Endodermal cell (in vitro differentiated cells): ENCODE measurements around the gene NRXN3. TPM values are rescaled to one million over a fixed set of nuclear protein-coding genes. Genes with fewer than 3 reads are reported as not detected.

Source experiments
- DNase-seq: peaks from one replicate; pipeline ENCODE4 v3.0.0-alpha.2; 2017
- H3K27ac ChIP-seq: 2 replicates; pipeline ENCODE4 v1.5.1; 2013; ENCODE audit warnings: mild to moderate bottlenecking, low read depth, low read length, moderate library complexity
- H3K27me3 ChIP-seq: 2 replicates; pipeline ENCODE4 v1.6.1; 2013; ENCODE audit warnings: mild to moderate bottlenecking, low read length, moderate library complexity; ENCODE audit not compliant: insufficient read depth, control insufficient read depth, poor library complexity, severe bottlenecking
- H3K36me3 ChIP-seq: 2 replicates; pipeline ENCODE4 v1.7.0; 2013; ENCODE audit warnings: mild to moderate bottlenecking, low read length, moderate library complexity; ENCODE audit not compliant: control insufficient read depth, insufficient read depth
- H3K4me1 ChIP-seq: one replicate; pipeline ENCODE4 v1.7.0; 2013; ENCODE audit warnings: low read length; ENCODE audit not compliant: control insufficient read depth, insufficient read depth
- H3K4me3 ChIP-seq: 2 replicates; pipeline ENCODE4 v1.5.1; 2013; ENCODE audit warnings: mild to moderate bottlenecking, low read length, moderate library complexity
- H3K9ac ChIP-seq: 2 replicates; pipeline ENCODE4 v1.6.1; 2013; ENCODE audit warnings: mild to moderate bottlenecking, low read length, moderate library complexity; ENCODE audit not compliant: poor library complexity, severe bottlenecking; ENCODE audit errors: extremely low read depth
- H3K9me3 ChIP-seq: 2 replicates; pipeline ENCODE4 v1.6.1; 2013; ENCODE audit warnings: mild to moderate bottlenecking, low read length, moderate library complexity; ENCODE audit not compliant: control insufficient read depth
- H3K27ac Mint-ChIP-seq: 2 replicates; pipeline ENCODE4 v1.8.0; 2020; ENCODE audit warnings: mixed read lengths
- H3K27me3 Mint-ChIP-seq: 2 replicates; pipeline ENCODE4 v1.8.0; 2021; ENCODE audit warnings: mild to moderate bottlenecking, mixed read lengths; ENCODE audit not compliant: insufficient read depth
- H3K36me3 Mint-ChIP-seq: 2 replicates; pipeline ENCODE4 v1.8.0; 2020; ENCODE audit warnings: low read depth, mixed read lengths
- H3K4me1 Mint-ChIP-seq: 2 replicates; pipeline ENCODE4 v1.8.0; 2020; ENCODE audit warnings: mixed read lengths
- H3K4me3 Mint-ChIP-seq: 2 replicates; pipeline ENCODE4 v1.8.0; 2020; ENCODE audit warnings: mild to moderate bottlenecking, moderate library complexity, mixed read lengths
- H3K9me3 Mint-ChIP-seq: 2 replicates; pipeline ENCODE4 v1.8.0; 2020; ENCODE audit warnings: mild to moderate bottlenecking, mixed read lengths
- CTCF ChIP-seq: fragments of 200-600 bp; sonication (generic); conservative IDR thresholded peaks from 2 replicates; pipeline ENCODE4 v1.5.0; 2021; ENCODE audit warnings: antibody characterized with exemption, mild to moderate bottlenecking
- WGBS, 2 experiments: methylation state at CpG; one replicate each; pipeline versions ENCODE4 v1.1.5 to v1.1.7; 2013; ENCODE audit warnings: missing lambda C conversion rate in 2 of 2, mixed read lengths in 1 of 2; ENCODE audit not compliant: insufficient coverage in 1 of 2, insufficient read length in 1 of 2; 5-methylcytosine and 5-hydroxymethylcytosine counted together
- total RNA-seq, 2 donors: library from RNA; stranded (reverse); fragmentation: NEBNext Ultra II Directional in 1 of 2; extraction: Animal tissue kit (Norgen Biotek cat#: 25700) in 1 of 2; gene quantifications; 2 replicates in 1 of 2; 3 replicates in 1 of 2; pipeline ENCODE4 v1.2.1, GENCODE V29; 2021

The NRXN3 gene
- total RNA-seq, 2 donors from 2014 or later: 20.9 to 21.4 TPM

GRCh38 chr14:79426103-79426755 is 1256.1 kb downstream of the NRXN3 start:
- no peaks in the 10 kb centered on the region for H3K9me3 Mint-ChIP-seq
- WGBS, 2 experiments: 92 to 100% methylated on average over 2 to 4 of the region's 4 CpGs
- no peak overlapping the region for H3K4me3 Mint-ChIP-seq
- Histone ChIP-seq H3K9me3 (no peaks in the 10 kb centered on the region), H3K27me3 (no peaks in the 10 kb centered on the region), H3K27ac (no peak overlapping the region), H3K36me3 (no peaks in the 10 kb centered on the region), H3K4me3 (no peak overlapping the region), H3K4me1 (no peaks in the 10 kb centered on the region), H3K9ac (no peak overlapping the region)
- TF ChIP-seq CTCF: no peak
- DNase-seq: no peak
- H3K27ac Mint-ChIP-seq: no peak overlapping the region
- no peaks in the 10 kb centered on the region for H3K36me3 Mint-ChIP-seq
- H3K4me1 Mint-ChIP-seq: peaks cover 7% of the 10 kb centered on the region
- no peaks in the 10 kb centered on the region for H3K27me3 Mint-ChIP-seq

GRCh38 chr14:79432640-79433039 is 1262.5 kb downstream of the NRXN3 start:
- no peak for DNase-seq
- H3K27ac ChIP-seq: no peak overlapping the region
- H3K27me3 Mint-ChIP-seq: no peaks in the 10 kb centered on the region
- 89% methylated on average over 2 of the region's 3 CpGs; no CpG with 5 or more reads in 1 of the 2 experiments for WGBS, 2 experiments
- TF ChIP-seq CTCF: no peak
- H3K9me3 ChIP-seq: no peaks in the 10 kb centered on the region
- H3K27ac Mint-ChIP-seq: no peak overlapping the region
- no peak overlapping the region for H3K9ac ChIP-seq
- H3K36me3 Mint-ChIP-seq: no peaks in the 10 kb centered on the region
- no peaks in the 10 kb centered on the region for H3K9me3 Mint-ChIP-seq
- no peak overlapping the region for H3K4me3 ChIP-seq
- no peak overlapping the region for H3K4me3 Mint-ChIP-seq
- no peaks in the 10 kb centered on the region for H3K36me3 ChIP-seq
- no peaks in the 10 kb centered on the region for H3K4me1 ChIP-seq
- no peaks in the 10 kb centered on the region for H3K27me3 ChIP-seq
- H3K4me1 Mint-ChIP-seq: peaks cover 7% of the 10 kb centered on the region

GRCh38 chr14:79436335-79436734 is 1266.2 kb downstream of the NRXN3 start:
- H3K27ac ChIP-seq: no peak overlapping the region
- Mint-ChIP-seq H3K9me3 (no peaks in the 10 kb centered on the region), H3K4me1 (peaks cover 7% of the 10 kb centered on the region), H3K27ac (no peak overlapping the region), H3K27me3 (no peaks in the 10 kb centered on the region), H3K4me3 (no peak overlapping the region), H3K36me3 (no peaks in the 10 kb centered on the region)
- no peaks in the 10 kb centered on the region for H3K27me3 ChIP-seq
- H3K9ac ChIP-seq: no peak overlapping the region
- 100% methylated on average over 1 of the region's 1 CpG; no CpG with 5 or more reads in 1 of the 2 experiments for WGBS, 2 experiments
- H3K4me3 ChIP-seq: no peak overlapping the region
- TF ChIP-seq CTCF: no peak
- no peaks in the 10 kb centered on the region for H3K36me3 ChIP-seq
- no peaks in the 10 kb centered on the region for H3K9me3 ChIP-seq
- no peak for DNase-seq
- H3K4me1 ChIP-seq: no peaks in the 10 kb centered on the region
